ENCODE measurements around the gene INTS14.

GRCh38 chr15:65621638-65622037 is 10.7 kb upstream of the INTS14 start, which contains the start of gene SLC24A1:
- TF ChIP-seq EZH2 (IDR thresholded peaks at IDR 0.05; ENCODE audit: borderline replicate concordance, low read depth, low read length, poor library complexity, severe bottlenecking): no peak
- TF ChIP-seq, protein P1, sequence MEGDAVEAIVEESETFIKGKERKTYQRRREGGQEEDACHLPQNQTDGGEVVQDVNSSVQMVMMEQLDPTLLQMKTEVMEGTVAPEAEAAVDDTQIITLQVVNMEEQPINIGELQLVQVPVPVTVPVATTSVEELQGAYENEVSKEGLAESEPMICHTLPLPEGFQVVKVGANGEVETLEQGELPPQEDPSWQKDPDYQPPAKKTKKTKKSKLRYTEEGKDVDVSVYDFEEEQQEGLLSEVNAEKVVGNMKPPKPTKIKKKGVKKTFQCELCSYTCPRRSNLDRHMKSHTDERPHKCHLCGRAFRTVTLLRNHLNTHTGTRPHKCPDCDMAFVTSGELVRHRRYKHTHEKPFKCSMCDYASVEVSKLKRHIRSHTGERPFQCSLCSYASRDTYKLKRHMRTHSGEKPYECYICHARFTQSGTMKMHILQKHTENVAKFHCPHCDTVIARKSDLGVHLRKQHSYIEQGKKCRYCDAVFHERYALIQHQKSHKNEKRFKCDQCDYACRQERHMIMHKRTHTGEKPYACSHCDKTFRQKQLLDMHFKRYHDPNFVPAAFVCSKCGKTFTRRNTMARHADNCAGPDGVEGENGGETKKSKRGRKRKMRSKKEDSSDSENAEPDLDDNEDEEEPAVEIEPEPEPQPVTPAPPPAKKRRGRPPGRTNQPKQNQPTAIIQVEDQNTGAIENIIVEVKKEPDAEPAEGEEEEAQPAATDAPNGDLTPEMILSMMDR (conservative IDR thresholded peaks at IDR 0.05; ENCODE audit: low read depth, low read length): no peak

All from A673 (cell line).